ENCODE data around the gene SOX4. TPM values are rescaled to one million over a fixed set of nuclear protein-coding genes. Genes with fewer than 3 reads are reported as not detected.

SOX4 gene
- total RNA-seq, 2 experiments from 2014 or later: 0.69 to 0.72 TPM

DNA sequence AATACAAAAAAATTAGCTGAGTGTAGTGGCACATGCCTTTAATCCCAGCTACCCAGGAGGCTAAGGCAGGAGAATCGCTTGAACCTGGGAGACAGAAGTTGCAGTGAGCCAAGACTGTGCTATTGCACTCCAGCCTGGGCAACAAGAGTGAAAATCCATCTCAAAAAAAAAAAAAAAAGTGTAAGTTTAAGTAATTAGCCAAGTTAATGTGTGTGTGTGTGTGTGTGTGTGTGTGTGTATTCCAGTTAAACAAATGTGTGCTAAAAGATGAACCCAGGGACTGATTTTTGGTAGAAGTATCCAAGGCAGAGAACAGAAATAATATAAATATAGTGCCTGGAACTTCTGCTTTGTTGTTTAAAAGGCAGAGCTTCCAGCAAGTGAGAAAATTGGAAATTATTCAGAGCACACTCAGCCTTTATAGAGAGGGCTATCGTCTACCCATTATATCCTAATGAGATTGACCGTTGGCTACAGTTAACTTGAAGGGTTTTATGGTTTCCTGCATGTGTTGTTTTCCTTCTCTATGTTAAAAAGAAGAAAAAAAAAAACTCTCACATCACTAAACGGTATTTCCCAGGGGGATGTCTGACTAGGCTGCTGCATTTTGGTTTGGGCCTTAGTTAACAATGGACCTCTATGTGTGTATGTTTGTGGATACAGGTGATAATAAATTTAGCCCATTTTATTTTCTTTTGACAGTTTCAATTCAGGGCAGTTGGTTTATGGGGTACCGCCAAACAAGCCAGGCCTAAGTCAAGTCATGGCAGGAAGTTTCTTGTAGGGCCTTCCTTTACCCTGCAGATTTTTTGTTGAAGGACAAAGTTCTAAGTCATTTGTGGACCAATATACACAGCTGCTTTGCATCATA lies 9.8 kb downstream of the SOX4 start:
- intact Hi-C loops (cut with micrococcal nuclease): no loop called here
- Mint-ChIP-seq H3K36me3 (ENCODE audit: low read depth) (peaks cover 1% of the 10 kb centered on the region), H3K27me3 (ENCODE audit: low read depth) (peaks cover 38% of the 10 kb centered on the region), H3K4me3 (no peak overlapping the region), H3K27ac (no peak overlapping the region), H3K9me3 (no peaks in the 10 kb centered on the region), H3K4me1 (ENCODE audit: low read depth) (no peaks in the 10 kb centered on the region)
- CTCF ChIA-PET: no interaction called here
- no peak for DNase-seq

DNA sequence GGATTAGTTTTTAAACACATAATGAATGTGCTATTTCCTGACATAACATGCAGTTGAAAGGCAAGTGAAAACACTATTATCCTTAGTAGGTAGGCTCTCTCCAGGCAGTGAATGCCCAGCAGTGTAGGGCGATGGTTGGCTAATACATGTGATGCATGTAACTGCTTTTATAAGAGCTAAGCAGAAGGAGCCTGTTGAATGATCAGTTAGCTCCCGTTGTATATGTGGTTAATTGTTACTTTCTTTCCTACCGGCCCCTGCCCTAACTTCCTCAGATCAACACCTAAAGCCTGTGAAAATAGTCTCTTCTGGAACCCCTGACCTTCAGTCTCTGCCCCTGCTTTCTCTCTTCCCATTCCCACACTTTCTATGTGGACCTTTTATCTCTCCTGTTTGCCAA lies 10.5 kb downstream of the SOX4 start:
- Mint-ChIP-seq H3K9me3 (no peaks in the 10 kb centered on the region), H3K36me3 (ENCODE audit: low read depth) (peaks cover 1% of the 10 kb centered on the region), H3K27ac (no peak overlapping the region), H3K4me1 (ENCODE audit: low read depth) (no peaks in the 10 kb centered on the region), H3K27me3 (ENCODE audit: low read depth) (peaks cover 31% of the 10 kb centered on the region), H3K4me3 (no peak overlapping the region)
- CTCF ChIA-PET: no interaction called here
- no peak for DNase-seq
- intact Hi-C loops (cut with micrococcal nuclease): no loop called here

- H3K27me3 Mint-ChIP-seq (ENCODE audit: low read depth): peaks cover 25% of the 10 kb centered on the region
- CTCF ChIA-PET: no interaction called here
- H3K27ac Mint-ChIP-seq: no peak overlapping the region
- H3K4me1 Mint-ChIP-seq (ENCODE audit: low read depth): no peaks in the 10 kb centered on the region
- intact Hi-C loops (cut with micrococcal nuclease): no loop called here
- no peak for DNase-seq
- no peaks in the 10 kb centered on the region for H3K9me3 Mint-ChIP-seq
- peaks cover 1% of the 10 kb centered on the region for H3K36me3 Mint-ChIP-seq (ENCODE audit: low read depth)
- no peak overlapping the region for H3K4me3 Mint-ChIP-seq
Measured at GRCh38 chr6:21605166-21605565, 11.6 kb downstream of the SOX4 start.

DNA sequence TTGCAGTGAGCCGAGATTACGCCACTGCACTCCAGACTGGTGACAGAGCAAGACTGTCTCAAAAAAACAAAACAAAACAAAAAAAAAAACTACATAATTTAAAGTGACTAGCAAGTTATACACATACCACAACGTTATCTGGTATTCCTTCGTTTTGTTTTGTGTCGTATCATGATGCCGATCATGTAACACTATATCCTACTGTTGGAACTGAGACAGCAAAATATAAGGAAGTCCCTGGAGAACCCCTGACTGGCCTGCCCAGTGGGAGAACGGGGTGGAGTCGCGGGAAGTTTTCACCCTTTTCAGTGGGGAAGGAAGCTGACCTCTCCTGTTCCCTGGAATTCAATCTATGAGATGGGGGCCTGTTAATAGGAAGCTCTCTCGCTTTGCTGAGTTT lies 15.1 kb downstream of the SOX4 start:
- H3K4me3 Mint-ChIP-seq: no peak overlapping the region
- no peaks in the 10 kb centered on the region for H3K4me1 Mint-ChIP-seq (ENCODE audit: low read depth)
- H3K36me3 Mint-ChIP-seq (ENCODE audit: low read depth): peaks cover 1% of the 10 kb centered on the region
- H3K9me3 Mint-ChIP-seq: no peaks in the 10 kb centered on the region
- peaks cover 14% of the 10 kb centered on the region for H3K27me3 Mint-ChIP-seq (ENCODE audit: low read depth)
- no peak for DNase-seq
- no peak overlapping the region for H3K27ac Mint-ChIP-seq
- CTCF ChIA-PET: no interaction called here
- intact Hi-C loops (cut with micrococcal nuclease): no loop called here

- Mint-ChIP-seq H3K4me3 (no peak overlapping the region), H3K27ac (no peak overlapping the region), H3K27me3 (ENCODE audit: low read depth) (peaks cover 9% of the 10 kb centered on the region), H3K9me3 (no peaks in the 10 kb centered on the region), H3K4me1 (ENCODE audit: low read depth) (no peaks in the 10 kb centered on the region), H3K36me3 (ENCODE audit: low read depth) (peaks cover 1% of the 10 kb centered on the region)
- CTCF ChIA-PET: interaction anchor here (0.9 kb wide), 1 partner anchor 12 kb away, joined by 3 read pairs; no protein-coding TSS in a partner anchor
- intact Hi-C loops (cut with micrococcal nuclease): no loop called here
- DNase-seq: no peak
Measured at GRCh38 chr6:21609881-21610329, 16.4 kb downstream of the SOX4 start.

DNA sequence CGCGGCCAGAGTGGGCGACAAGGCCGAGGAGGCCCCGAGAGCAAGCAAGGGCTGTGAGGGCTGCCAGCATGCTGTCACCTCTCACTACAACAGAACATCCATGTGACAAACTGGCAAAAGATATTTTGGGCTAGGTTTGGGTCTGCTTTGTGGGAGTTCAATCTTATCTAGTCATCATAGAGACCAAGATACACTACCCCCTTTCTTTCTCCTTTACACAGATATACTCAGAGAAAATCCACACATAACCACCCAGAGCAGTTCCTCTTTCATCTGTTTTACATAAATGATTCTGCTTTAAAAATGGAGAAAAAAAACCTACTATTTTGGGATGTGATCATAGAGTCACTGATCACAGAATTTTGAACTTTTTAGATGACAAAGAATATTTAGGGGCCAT lies 16.8 kb downstream of the SOX4 start:
- no peak overlapping the region for H3K27ac Mint-ChIP-seq
- H3K9me3 Mint-ChIP-seq: no peaks in the 10 kb centered on the region
- DNase-seq: no peak
- intact Hi-C loops (cut with micrococcal nuclease): no loop called here
- H3K27me3 Mint-ChIP-seq (ENCODE audit: low read depth): peaks cover 7% of the 10 kb centered on the region
- no peak overlapping the region for H3K4me3 Mint-ChIP-seq
- CTCF ChIA-PET: interaction anchor here (0.9 kb wide), 1 partner anchor 12 kb away, joined by 3 read pairs; no protein-coding TSS in a partner anchor
- no peaks in the 10 kb centered on the region for H3K4me1 Mint-ChIP-seq (ENCODE audit: low read depth)
- peaks cover 1% of the 10 kb centered on the region for H3K36me3 Mint-ChIP-seq (ENCODE audit: low read depth)

DNA sequence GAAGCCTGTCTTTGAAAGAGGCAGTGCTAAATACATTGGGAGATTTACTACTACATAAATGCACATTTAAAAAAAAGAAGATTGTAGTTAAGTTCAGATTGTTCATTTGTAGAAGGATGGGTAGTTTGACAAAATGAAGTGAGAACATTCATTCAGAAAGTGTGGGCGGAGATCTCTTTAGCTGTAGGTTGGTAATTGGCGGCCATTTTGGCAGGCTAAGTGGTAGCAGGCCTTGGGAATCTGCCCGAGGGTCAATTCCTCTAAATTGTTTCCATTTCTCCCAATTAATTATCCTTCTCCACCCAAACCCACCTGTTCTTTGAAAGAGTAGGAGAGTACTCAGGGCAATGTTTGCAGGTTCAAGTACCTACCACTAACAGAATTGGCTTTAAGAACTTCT lies 17.9 kb downstream of the SOX4 start:
- no peaks in the 10 kb centered on the region for H3K9me3 Mint-ChIP-seq
- no peaks in the 10 kb centered on the region for H3K4me1 Mint-ChIP-seq (ENCODE audit: low read depth)
- H3K36me3 Mint-ChIP-seq (ENCODE audit: low read depth): peaks cover under 1% of the 10 kb centered on the region
- DNase-seq: no peak
- H3K4me3 Mint-ChIP-seq: no peak overlapping the region
- no peak overlapping the region for H3K27ac Mint-ChIP-seq
- intact Hi-C loops (cut with micrococcal nuclease): no loop called here
- CTCF ChIA-PET: no interaction called here
- peaks cover 12% of the 10 kb centered on the region for H3K27me3 Mint-ChIP-seq (ENCODE audit: low read depth)

DNA sequence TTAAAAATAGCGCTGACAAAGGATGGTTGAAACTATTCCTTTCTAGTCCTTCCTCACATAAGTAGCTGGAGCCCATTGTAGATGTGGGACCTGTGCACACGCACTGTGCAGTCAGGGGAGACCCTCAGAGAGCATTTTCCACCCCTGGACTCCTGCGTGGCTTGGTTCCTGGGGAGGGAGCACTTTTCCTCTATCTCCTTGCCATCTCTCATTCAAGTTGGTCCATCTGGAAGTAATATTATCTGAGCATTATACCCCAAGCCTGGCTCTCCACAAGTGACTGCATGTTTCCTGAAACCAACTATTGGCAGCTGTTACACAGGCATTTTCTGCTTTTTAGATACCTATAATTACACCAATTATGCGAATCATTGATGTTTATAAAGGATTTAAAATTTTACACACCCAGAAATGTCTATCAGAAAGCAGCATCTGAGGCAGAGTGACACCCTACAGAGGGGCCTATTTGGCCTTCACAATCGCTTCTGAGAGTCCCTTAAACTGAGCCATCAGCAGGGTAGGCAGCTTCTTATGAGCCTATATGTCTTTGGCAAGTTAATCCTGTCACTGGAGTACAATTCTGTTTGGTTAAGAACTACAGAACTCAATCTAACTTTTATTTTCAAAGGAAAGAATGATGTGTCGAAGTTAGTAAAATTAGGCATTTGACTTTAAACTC lies 18.7 kb downstream of the SOX4 start:
- Mint-ChIP-seq H3K36me3 (ENCODE audit: low read depth) (no peaks in the 10 kb centered on the region), H3K9me3 (no peaks in the 10 kb centered on the region), H3K27ac (no peak overlapping the region), H3K4me3 (no peak overlapping the region), H3K27me3 (ENCODE audit: low read depth) (peaks cover 7% of the 10 kb centered on the region), H3K4me1 (ENCODE audit: low read depth) (no peaks in the 10 kb centered on the region)
- CTCF ChIA-PET: no interaction called here
- intact Hi-C loops (cut with micrococcal nuclease): no loop called here
- DNase-seq: no peak

DNA sequence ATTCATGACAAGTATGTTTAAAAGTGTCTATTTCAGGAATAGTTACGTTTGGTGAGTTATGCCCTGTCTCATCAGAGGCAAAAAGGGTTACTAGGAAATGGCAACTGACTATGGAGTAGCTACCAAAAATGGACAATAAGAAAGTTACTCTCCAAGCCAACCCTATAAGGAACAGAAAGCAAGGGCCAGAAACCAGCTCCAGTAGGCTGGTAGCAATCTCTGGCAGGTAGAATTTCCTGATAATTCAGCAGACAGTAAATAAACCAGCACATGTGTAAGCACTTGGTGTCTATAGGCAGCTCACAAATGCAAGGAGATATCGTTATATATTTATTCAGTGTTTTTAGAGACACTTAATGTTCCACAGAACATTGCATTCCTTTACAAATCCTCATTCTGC lies 20.3 kb downstream of the SOX4 start:
- Mint-ChIP-seq H3K4me3 (no peak overlapping the region), H3K27ac (no peak overlapping the region), H3K9me3 (no peaks in the 10 kb centered on the region), H3K4me1 (ENCODE audit: low read depth) (no peaks in the 10 kb centered on the region), H3K36me3 (ENCODE audit: low read depth) (no peaks in the 10 kb centered on the region), H3K27me3 (ENCODE audit: low read depth) (peaks cover 7% of the 10 kb centered on the region)
- intact Hi-C loops (cut with micrococcal nuclease): no loop called here
- no peak for DNase-seq
- CTCF ChIA-PET: no interaction called here

DNA sequence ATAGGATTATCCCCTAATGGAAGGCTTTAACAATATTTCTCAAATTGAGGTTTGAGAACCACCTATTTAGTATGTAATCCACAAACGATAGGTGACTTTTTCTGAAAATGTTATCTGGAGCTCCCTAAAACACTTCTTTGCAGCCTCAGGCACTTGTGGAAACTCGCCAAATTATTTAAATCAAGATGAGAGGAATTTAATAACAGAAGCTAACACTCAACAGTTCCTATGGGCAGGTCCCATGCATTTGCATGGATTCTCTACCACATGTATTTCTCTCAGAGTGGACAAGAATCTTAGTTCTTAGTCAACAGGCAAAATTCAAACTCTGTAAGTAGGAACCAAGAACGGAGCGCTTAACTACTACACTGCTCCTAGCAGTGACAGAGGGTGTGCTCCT lies 20.7 kb downstream of the SOX4 start:
- Mint-ChIP-seq H3K36me3 (ENCODE audit: low read depth) (no peaks in the 10 kb centered on the region), H3K27me3 (ENCODE audit: low read depth) (peaks cover 7% of the 10 kb centered on the region), H3K4me1 (ENCODE audit: low read depth) (no peaks in the 10 kb centered on the region), H3K4me3 (no peak overlapping the region), H3K9me3 (no peaks in the 10 kb centered on the region), H3K27ac (no peak overlapping the region)
- DNase-seq: no peak
- intact Hi-C loops (cut with micrococcal nuclease): no loop called here
- CTCF ChIA-PET: no interaction called here

- Mint-ChIP-seq H3K36me3 (ENCODE audit: low read depth) (no peaks in the 10 kb centered on the region), H3K4me1 (ENCODE audit: low read depth) (no peaks in the 10 kb centered on the region), H3K27ac (no peak overlapping the region), H3K9me3 (no peaks in the 10 kb centered on the region), H3K4me3 (no peak overlapping the region), H3K27me3 (ENCODE audit: low read depth) (peaks cover 7% of the 10 kb centered on the region)
- intact Hi-C loops (cut with micrococcal nuclease): no loop called here
- DNase-seq: no peak
- CTCF ChIA-PET: no interaction called here
Measured at GRCh38 chr6:21615504-21615903, 22.0 kb downstream of the SOX4 start.

DNA sequence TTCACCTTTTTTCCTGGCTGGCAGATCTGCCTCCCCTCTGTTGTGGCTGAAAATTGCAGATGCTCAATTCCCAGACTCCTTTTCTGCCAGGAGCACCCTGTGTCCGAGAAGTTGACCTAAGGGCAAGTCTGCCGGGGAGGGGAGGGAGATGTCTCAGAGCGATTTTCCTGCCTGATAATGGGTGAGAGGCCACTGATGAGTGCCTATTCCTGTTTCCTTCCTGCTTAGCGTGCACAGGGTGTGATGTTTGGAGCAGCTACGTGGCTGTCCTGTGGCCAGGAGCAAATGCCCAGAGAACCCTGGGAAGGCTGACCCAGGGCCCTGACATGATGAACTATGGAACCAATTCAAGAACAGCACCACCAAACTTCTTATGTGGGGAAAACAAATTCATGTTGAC lies 22.5 kb downstream of the SOX4 start:
- no peak for DNase-seq
- H3K4me1 Mint-ChIP-seq (ENCODE audit: low read depth): no peaks in the 10 kb centered on the region
- H3K27ac Mint-ChIP-seq: no peak overlapping the region
- H3K36me3 Mint-ChIP-seq (ENCODE audit: low read depth): no peaks in the 10 kb centered on the region
- peaks cover 7% of the 10 kb centered on the region for H3K27me3 Mint-ChIP-seq (ENCODE audit: low read depth)
- intact Hi-C loops (cut with micrococcal nuclease): no loop called here
- CTCF ChIA-PET: no interaction called here
- H3K4me3 Mint-ChIP-seq: no peak overlapping the region
- no peaks in the 10 kb centered on the region for H3K9me3 Mint-ChIP-seq

- CTCF ChIA-PET: no interaction called here
- H3K27me3 Mint-ChIP-seq (ENCODE audit: low read depth): peaks cover 2% of the 10 kb centered on the region
- no peak overlapping the region for H3K4me3 Mint-ChIP-seq
- no peaks in the 10 kb centered on the region for H3K9me3 Mint-ChIP-seq
- H3K27ac Mint-ChIP-seq: no peak overlapping the region
- intact Hi-C loops (cut with micrococcal nuclease): no loop called here
- H3K36me3 Mint-ChIP-seq (ENCODE audit: low read depth): no peaks in the 10 kb centered on the region
- no peaks in the 10 kb centered on the region for H3K4me1 Mint-ChIP-seq (ENCODE audit: low read depth)
- no peak for DNase-seq
Measured at GRCh38 chr6:21625642-21626041, 32.1 kb downstream of the SOX4 start.
